Esophagus muscularis mucosa (tissue), 4 donors: ENCODE results near the gene RTP2.

Source experiments
- EP300 ChIP-seq: sonication (generic); formaldehyde crosslinking; IDR thresholded peaks from one replicate; pipeline ENCODE4 v1.6.1; 2017; ENCODE audit warnings: antibody characterized with exemption
- POLR2A ChIP-seq: fragments of 450-650 bp; IDR thresholded peaks from one replicate; pipeline ENCODE4 v1.6.1; 2017; ENCODE audit warnings: antibody characterized with exemption, moderate library complexity, mild to moderate bottlenecking, low read depth
- POLR2AphosphoS5 ChIP-seq, 2 donors: sonication (generic); formaldehyde crosslinking; IDR thresholded peaks; one replicate each; pipeline ENCODE4 v1.6.1; 2017; ENCODE audit warnings: antibody characterized with exemption in 2 of 2
- TF ChIP-seq, protein P1 (sequence below), 3 experiments: fragments of 200-600 bp in 2 of 3; fragments of 450-650 bp in 1 of 3; sonication (generic) in 2 of 3; IDR thresholded peaks; one replicate each; pipeline ENCODE4 v1.5.1; 2017 to 2019; ENCODE audit warnings: antibody characterized with exemption in 3 of 3, mild to moderate bottlenecking in 2 of 3, moderate library complexity in 1 of 3

GRCh38 chr3:187728248-187728647, 25.9 kb upstream of the RTP2 start:
- TF ChIP-seq, protein P1, sequence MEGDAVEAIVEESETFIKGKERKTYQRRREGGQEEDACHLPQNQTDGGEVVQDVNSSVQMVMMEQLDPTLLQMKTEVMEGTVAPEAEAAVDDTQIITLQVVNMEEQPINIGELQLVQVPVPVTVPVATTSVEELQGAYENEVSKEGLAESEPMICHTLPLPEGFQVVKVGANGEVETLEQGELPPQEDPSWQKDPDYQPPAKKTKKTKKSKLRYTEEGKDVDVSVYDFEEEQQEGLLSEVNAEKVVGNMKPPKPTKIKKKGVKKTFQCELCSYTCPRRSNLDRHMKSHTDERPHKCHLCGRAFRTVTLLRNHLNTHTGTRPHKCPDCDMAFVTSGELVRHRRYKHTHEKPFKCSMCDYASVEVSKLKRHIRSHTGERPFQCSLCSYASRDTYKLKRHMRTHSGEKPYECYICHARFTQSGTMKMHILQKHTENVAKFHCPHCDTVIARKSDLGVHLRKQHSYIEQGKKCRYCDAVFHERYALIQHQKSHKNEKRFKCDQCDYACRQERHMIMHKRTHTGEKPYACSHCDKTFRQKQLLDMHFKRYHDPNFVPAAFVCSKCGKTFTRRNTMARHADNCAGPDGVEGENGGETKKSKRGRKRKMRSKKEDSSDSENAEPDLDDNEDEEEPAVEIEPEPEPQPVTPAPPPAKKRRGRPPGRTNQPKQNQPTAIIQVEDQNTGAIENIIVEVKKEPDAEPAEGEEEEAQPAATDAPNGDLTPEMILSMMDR (IDR thresholded peaks at IDR 0.05) = no peak
- TF ChIP-seq POLR2AphosphoS5 (IDR thresholded peaks at IDR 0.05) (no peak), POLR2A (no peak), EP300 (no peak)
